K562 (cell line): ENCODE results near the gene DOLK. TPM values are rescaled to one million over a fixed set of nuclear protein-coding genes. Genes with fewer than 3 reads are reported as not detected.
A peak's percentile ranks its signal among the peaks of the same experiment; 100 is the strongest.

Experiments used
- ARNT ChIP-seq, 2 experiments: fragments of 450-650 bp; IDR thresholded peaks; 2 replicates each; pipeline ENCODE4 v1.6.1; 2016; ENCODE audit warnings: mild to moderate bottlenecking in 1 of 2
- CBX1 ChIP-seq: sonication (generic); IDR thresholded peaks from 2 replicates; pipeline ENCODE4 v1.6.1; 2016; ENCODE audit warnings: antibody characterized with exemption, low read depth, mild to moderate bottlenecking
- CBX2 ChIP-seq: fragments of 200-600 bp; sonication (generic); IDR thresholded peaks from one replicate; pipeline ENCODE4 v1.6.1; 2012; ENCODE audit warnings: mild to moderate bottlenecking, low read length, inconsistent platforms; ENCODE audit not compliant: insufficient read depth, poor library complexity, severe bottlenecking
- DLX4 ChIP-seq: fragments of 250-450 bp; sonication (Bioruptor Pico); IDR thresholded peaks from 2 replicates; pipeline ENCODE4 v1.6.1; 2021; ENCODE audit warnings: mild to moderate bottlenecking
- DNMT1 ChIP-seq: fragments of 450-650 bp; IDR thresholded peaks from 2 replicates; pipeline ENCODE4 v1.6.1; 2016; ENCODE audit warnings: antibody characterized with exemption, mild to moderate bottlenecking
- ILF3 ChIP-seq: fragments of 450-650 bp; IDR thresholded peaks from 2 replicates; pipeline ENCODE4 v1.6.1; 2018; ENCODE audit warnings: antibody characterized with exemption, mild to moderate bottlenecking, moderate library complexity, borderline replicate concordance
- KAT8 ChIP-seq: fragments of 450-650 bp; IDR thresholded peaks from 2 replicates; pipeline ENCODE4 v1.6.1; 2016; ENCODE audit warnings: low read depth, mild to moderate bottlenecking
- L3MBTL2 ChIP-seq: fragments of 450-650 bp; IDR thresholded peaks from 2 replicates; pipeline ENCODE4 v1.6.1; 2016; ENCODE audit warnings: mild to moderate bottlenecking, moderate library complexity
- NELFE ChIP-seq: IDR thresholded peaks from 2 replicates; pipeline ENCODE4 v1.6.1; 2011; ENCODE audit warnings: mild to moderate bottlenecking; ENCODE audit not compliant: insufficient read depth, insufficient read length
- PKNOX1 ChIP-seq: fragments of 450-650 bp; IDR thresholded peaks from 2 replicates; pipeline ENCODE4 v1.6.1; 2016
- PREB ChIP-seq: sonication (generic); formaldehyde crosslinking; IDR thresholded peaks from 2 replicates; pipeline ENCODE4 v1.8.1; 2023; ENCODE audit warnings: mild to moderate bottlenecking, missing genetic modification reagents
- SOX6 ChIP-seq: fragments of 450-650 bp; IDR thresholded peaks from 2 replicates; pipeline ENCODE4 v1.6.1; 2014; ENCODE audit warnings: mild to moderate bottlenecking
- SREBF1 ChIP-seq: fragments of 150-350 bp; IDR thresholded peaks from 2 replicates; pipeline ENCODE4 v1.6.1; 2014; ENCODE audit warnings: antibody characterized with exemption, low read depth, low read length, borderline replicate concordance
- SRF ChIP-seq, 2 experiments: fragments of 250-450, 450-650 bp in 1 of 2; sonication (Bioruptor Pico) in 1 of 2; sonication (generic) in 1 of 2; formaldehyde crosslinking; IDR thresholded peaks; 2 replicates each; pipeline versions ENCODE4 v1.5.0 to v1.5.1; 2020 to 2022; ENCODE audit warnings: mild to moderate bottlenecking in 1 of 2, missing genetic modification reagents in 1 of 2
- TBP ChIP-seq: optimal IDR thresholded peaks from 2 replicates; pipeline ENCODE3; 2011; ENCODE audit warnings: low read depth, low read length, improper control_type of control experiment
- ZNF282 ChIP-seq: sonication (generic); formaldehyde crosslinking; IDR thresholded peaks from 2 replicates; pipeline ENCODE4 v1.8.1; 2023; ENCODE audit warnings: missing genetic modification reagents
- ZNF766 ChIP-seq: fragments of 200-800 bp; sonication (Bioruptor generic); conservative IDR thresholded peaks from 2 replicates; pipeline ENCODE4 v1.6.1; 2016; ENCODE audit warnings: missing genetic modification characterization, missing compliant biosample characterization
- ZNF830 ChIP-seq: fragments of 250-450 bp; sonication (Bioruptor Pico); IDR thresholded peaks from 2 replicates; pipeline ENCODE4 v1.5.0; 2021; ENCODE audit warnings: mild to moderate bottlenecking
- polyA plus RNA-seq, 8 experiments: library from polyadenylated mRNA; depleted of rRNA in 4 of 8; stranded (reverse) in 5 of 8; unstranded in 3 of 8; fragments of >200 nt; fragmentation: Nextera tagmentation in 2 of 8; fragmentation: Illumina TruSeq in 1 of 8; extraction: Ambion mirVana in 2 of 8; extraction: Trizol in 1 of 8; gene quantifications; 2 replicates each; pipeline versions ENCODE4 v1.2.1 to v1.2.3, GENCODE V29; 2011 to 2014; ENCODE audit warnings: inconsistent platforms in 1 of 8, missing spikeins in 1 of 8
- total RNA-seq, 7 experiments: library from RNA; depleted of rRNA in 6 of 7; stranded (reverse); fragments of >200 nt in 6 of 7; fragmentation: Illumina TruSeq in 2 of 7; extraction: Trizol in 2 of 7; gene quantifications; 2 replicates each; pipeline versions ENCODE4 v1.2.1 to v1.2.3, GENCODE V29; 2011 to 2021; ENCODE audit warnings: low replicate concordance in 1 of 7
- TF ChIP-seq, protein P1 (sequence below): IDR thresholded peaks from 2 replicates; pipeline ENCODE4 v1.6.1; 2011; ENCODE audit warnings: borderline replicate concordance, low read depth, mild to moderate bottlenecking, moderate library complexity, low read length; ENCODE audit not compliant: insufficient read depth, poor library complexity, severe bottlenecking
- TF ChIP-seq, protein P2 (sequence below): fragments of 250-450 bp; sonication (Bioruptor Pico); IDR thresholded peaks from 2 replicates; pipeline ENCODE4 v1.8.0; 2021; ENCODE audit warnings: moderate library complexity, mild to moderate bottlenecking, inconsistent platforms
- TF ChIP-seq, protein P3 (sequence below): sonication (generic); formaldehyde crosslinking; IDR thresholded peaks from 2 replicates; pipeline ENCODE4 v1.8.1; 2022; ENCODE audit warnings: missing genetic modification reagents

Gene DOLK
- total and polyA plus RNA-seq, 9 of the 15 experiments (the other 6 are each of a cell fraction or from before 2014, with no cell fraction given): 2.6 to 14.2 (median 11.7) TPM

DNA sequence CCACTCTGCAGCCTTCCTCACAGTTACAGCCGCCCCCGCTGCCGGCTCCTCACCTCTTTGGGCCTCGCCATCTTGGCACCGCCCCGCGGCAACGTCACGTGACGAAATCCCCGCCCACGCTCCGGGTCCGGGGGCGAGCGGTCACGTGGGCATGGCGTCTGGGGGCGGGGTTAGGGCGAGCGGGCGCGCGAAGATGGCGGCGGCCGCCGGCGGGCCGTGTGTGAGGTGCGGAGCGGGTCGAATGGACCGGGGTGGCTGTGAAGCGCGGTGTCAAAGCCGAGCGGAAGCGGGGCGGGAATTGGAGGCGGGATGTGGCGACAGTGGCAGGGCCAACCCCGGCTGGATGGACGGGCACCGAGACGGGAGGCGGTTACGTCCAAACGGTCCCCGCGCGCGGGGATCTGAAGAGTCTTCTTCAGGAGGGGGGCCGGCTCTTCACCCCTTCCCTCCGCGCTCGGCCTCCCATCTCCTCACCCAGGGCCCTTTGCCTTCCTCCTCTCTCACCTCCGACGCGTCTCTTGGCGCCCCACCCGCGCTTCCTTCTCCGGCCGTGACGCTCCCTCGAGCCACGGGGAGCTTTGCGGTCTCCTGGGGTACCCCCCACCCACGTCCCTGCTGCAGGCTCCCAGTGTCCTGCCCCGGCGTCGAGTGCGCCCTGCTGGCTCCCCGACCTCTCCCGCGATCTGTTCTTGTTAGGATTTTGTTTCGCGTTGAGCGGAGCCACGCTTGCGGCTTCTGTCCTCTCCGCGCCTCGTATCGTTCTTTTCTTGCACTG is at the start of gene DOLK, which contains the start of gene NUP188 (continued):
- TF ChIP-seq, protein P1, sequence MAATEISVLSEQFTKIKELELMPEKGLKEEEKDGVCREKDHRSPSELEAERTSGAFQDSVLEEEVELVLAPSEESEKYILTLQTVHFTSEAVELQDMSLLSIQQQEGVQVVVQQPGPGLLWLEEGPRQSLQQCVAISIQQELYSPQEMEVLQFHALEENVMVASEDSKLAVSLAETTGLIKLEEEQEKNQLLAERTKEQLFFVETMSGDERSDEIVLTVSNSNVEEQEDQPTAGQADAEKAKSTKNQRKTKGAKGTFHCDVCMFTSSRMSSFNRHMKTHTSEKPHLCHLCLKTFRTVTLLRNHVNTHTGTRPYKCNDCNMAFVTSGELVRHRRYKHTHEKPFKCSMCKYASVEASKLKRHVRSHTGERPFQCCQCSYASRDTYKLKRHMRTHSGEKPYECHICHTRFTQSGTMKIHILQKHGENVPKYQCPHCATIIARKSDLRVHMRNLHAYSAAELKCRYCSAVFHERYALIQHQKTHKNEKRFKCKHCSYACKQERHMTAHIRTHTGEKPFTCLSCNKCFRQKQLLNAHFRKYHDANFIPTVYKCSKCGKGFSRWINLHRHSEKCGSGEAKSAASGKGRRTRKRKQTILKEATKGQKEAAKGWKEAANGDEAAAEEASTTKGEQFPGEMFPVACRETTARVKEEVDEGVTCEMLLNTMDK: no peak
- no peak for TF ChIP-seq ZNF830
- TF ChIP-seq, protein P2, sequence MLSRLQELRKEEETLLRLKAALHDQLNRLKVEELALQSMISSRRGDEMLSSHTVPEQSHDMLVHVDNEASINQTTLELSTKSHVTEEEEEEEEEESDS (CRISPR knock-in tag): no peak
- TF ChIP-seq ILF3: no peak; the same call in 1 of the 2 replicates
- no peak for TF ChIP-seq DLX4 (CRISPR knock-in tag)
- TF ChIP-seq SOX6: no peak
- no peak for TF ChIP-seq KAT8
- TF ChIP-seq ARNT (IDR thresholded peaks at IDR 0.05): no peak
- TF ChIP-seq CBX1: peak; percentile 88; the same call in 1 of the 2 replicates
- TF ChIP-seq PKNOX1: no peak; the same call in 1 of the 2 replicates
- TF ChIP-seq, protein P3, sequence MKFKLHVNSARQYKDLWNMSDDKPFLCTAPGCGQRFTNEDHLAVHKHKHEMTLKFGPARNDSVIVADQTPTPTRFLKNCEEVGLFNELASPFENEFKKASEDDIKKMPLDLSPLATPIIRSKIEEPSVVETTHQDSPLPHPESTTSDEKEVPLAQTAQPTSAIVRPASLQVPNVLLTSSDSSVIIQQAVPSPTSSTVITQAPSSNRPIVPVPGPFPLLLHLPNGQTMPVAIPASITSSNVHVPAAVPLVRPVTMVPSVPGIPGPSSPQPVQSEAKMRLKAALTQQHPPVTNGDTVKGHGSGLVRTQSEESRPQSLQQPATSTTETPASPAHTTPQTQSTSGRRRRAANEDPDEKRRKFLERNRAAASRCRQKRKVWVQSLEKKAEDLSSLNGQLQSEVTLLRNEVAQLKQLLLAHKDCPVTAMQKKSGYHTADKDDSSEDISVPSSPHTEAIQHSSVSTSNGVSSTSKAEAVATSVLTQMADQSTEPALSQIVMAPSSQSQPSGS (CRISPR knock-in tag): no peak
- peak; percentile 93 for TF ChIP-seq TBP
- no peak for TF ChIP-seq CBX2
- TF ChIP-seq NELFE: no peak
- no peak for TF ChIP-seq PREB (CRISPR knock-in tag)
- TF ChIP-seq ZNF282 (CRISPR knock-in tag): no peak
- TF ChIP-seq SREBF1: peak; percentile 58; the same call in 1 of the 2 replicates
- no peak for TF ChIP-seq DNMT1
- TF ChIP-seq SRF (CRISPR knock-in tag; IDR thresholded peaks at IDR 0.05): no peak
- peak; percentile 76 for TF ChIP-seq L3MBTL2
- no peak for TF ChIP-seq ZNF766 (CRISPR knock-in tag)
